Measurements from ENCODE around the gene CFAP92. TPM values are rescaled to one million over a fixed set of nuclear protein-coding genes. Genes with fewer than 3 reads are reported as not detected.

The CFAP92 gene
- total RNA-seq, 4 donors from 2014 or later: 0.40 to 2.5 (median 0.57) TPM

- H3K36me3 ChIP-seq: no peaks in the 10 kb centered on the region
- no peaks in the 10 kb centered on the region for H3K9me3 ChIP-seq
- H3K4me3 ChIP-seq (replicated peaks in 1 of 3): no peak overlapping the region
- H3K4me1 ChIP-seq: peaks cover 7 to 15% of the 10 kb centered on the region in 2 donors
- intact Hi-C loops (cut with DNase I): no loop called here
- WGBS, 2 donors: 78 to 82% methylated on average over 9 to 10 of the region's 10 CpGs
- TF ChIP-seq, protein P1, sequence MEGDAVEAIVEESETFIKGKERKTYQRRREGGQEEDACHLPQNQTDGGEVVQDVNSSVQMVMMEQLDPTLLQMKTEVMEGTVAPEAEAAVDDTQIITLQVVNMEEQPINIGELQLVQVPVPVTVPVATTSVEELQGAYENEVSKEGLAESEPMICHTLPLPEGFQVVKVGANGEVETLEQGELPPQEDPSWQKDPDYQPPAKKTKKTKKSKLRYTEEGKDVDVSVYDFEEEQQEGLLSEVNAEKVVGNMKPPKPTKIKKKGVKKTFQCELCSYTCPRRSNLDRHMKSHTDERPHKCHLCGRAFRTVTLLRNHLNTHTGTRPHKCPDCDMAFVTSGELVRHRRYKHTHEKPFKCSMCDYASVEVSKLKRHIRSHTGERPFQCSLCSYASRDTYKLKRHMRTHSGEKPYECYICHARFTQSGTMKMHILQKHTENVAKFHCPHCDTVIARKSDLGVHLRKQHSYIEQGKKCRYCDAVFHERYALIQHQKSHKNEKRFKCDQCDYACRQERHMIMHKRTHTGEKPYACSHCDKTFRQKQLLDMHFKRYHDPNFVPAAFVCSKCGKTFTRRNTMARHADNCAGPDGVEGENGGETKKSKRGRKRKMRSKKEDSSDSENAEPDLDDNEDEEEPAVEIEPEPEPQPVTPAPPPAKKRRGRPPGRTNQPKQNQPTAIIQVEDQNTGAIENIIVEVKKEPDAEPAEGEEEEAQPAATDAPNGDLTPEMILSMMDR (IDR thresholded peaks at IDR 0.05): no peak
- TF ChIP-seq POLR2A (IDR thresholded peaks at IDR 0.05): no peak
- no peak overlapping the region for H3K27ac ChIP-seq
- no peaks in the 10 kb centered on the region for H3K27me3 ChIP-seq
- DNase-seq: no peak
These were observed 44.4 kb upstream of the CFAP92 start for GRCh38 chr3:129038121-129038855.

DNA sequence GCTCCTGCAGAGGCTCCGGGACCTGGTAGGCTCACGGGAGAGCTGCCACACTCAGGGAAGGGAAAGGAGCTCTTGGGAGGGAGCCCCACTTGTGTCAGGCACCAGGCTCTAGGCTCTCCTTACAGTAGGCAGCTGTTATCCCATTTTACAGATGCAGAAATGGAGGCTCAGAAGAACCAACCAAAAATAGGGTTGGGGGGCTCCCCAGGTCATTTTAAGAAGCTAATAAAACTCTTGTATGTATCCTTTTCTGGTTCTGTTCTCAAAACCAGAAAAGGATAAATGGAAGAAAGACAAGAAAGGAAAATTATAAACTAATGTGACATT is 43.2 kb upstream of the CFAP92 start:
- intact Hi-C loops (cut with DNase I): no loop called here
- DNase-seq: no peak
- Histone ChIP-seq H3K4me1 (peaks cover 7 to 15% of the 10 kb centered on the region in 2 donors), H3K27ac (no peak overlapping the region), H3K4me3 (replicated peaks in 1 of 3) (no peak overlapping the region), H3K9me3 (no peaks in the 10 kb centered on the region), H3K27me3 (no peaks in the 10 kb centered on the region), H3K36me3 (no peaks in the 10 kb centered on the region)
- TF ChIP-seq POLR2A (IDR thresholded peaks at IDR 0.05): no peak
- TF ChIP-seq, protein P1 (IDR thresholded peaks at IDR 0.05): no peak
- 71 to 100% methylated on average over 2 of the region's 2 CpGs for WGBS, 2 donors

- Histone ChIP-seq H3K27ac (no peak overlapping the region), H3K36me3 (no peaks in the 10 kb centered on the region), H3K9me3 (no peaks in the 10 kb centered on the region), H3K4me1 (peaks cover 7 to 15% of the 10 kb centered on the region in 2 donors), H3K27me3 (no peaks in the 10 kb centered on the region), H3K4me3 (replicated peaks in 1 of 3) (no peak overlapping the region)
- no peak for TF ChIP-seq POLR2A (IDR thresholded peaks at IDR 0.05)
- TF ChIP-seq, protein P1 (IDR thresholded peaks at IDR 0.05): no peak
- intact Hi-C loops (cut with DNase I): no loop called here
- 69 to 84% methylated on average over 6 to 10 of the region's 10 CpGs for WGBS, 2 donors
- DNase-seq: no peak
These were observed 42.6 kb upstream of the CFAP92 start for GRCh38 chr3:129036222-129037092.

GRCh38 chr3:129035360-129036221 is 41.7 kb upstream of the CFAP92 start:
- 69 to 75% methylated on average over 9 to 11 of the region's 11 CpGs for WGBS, 2 donors
- H3K4me1 ChIP-seq: peaks cover 7 to 15% of the 10 kb centered on the region in 2 donors
- intact Hi-C loops (cut with DNase I): no loop called here
- no peak overlapping the region for H3K4me3 ChIP-seq (replicated peaks in 1 of 3)
- H3K27me3 ChIP-seq: no peaks in the 10 kb centered on the region
- H3K27ac ChIP-seq: peak overlapping the region in 1 of 3 donors; percentile 23
- TF ChIP-seq POLR2A (IDR thresholded peaks at IDR 0.05): no peak
- H3K36me3 ChIP-seq: no peaks in the 10 kb centered on the region
- no peak for DNase-seq
- H3K9me3 ChIP-seq: no peaks in the 10 kb centered on the region

DNA sequence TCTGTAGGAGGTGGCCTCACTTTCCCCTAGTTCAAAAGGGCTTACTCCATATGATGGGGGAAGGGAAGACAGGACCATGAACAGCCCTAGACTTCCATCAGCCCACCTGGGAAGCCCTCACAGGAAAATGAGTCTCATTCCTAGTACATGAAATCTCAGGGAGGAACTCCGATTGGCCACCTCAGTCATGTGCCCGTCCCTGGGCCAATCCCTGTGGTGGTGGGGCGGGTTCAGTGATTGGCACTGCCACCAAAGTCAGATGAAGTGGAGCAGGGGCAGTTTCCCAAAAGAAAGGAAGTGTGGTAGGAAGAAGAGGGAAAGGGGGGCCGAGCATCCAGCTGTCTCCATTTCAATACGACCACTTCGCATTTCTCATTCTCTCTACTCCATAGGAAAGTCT is 40.8 kb upstream of the CFAP92 start:
- WGBS, 2 donors: 91 to 93% methylated on average over 6 of the region's 6 CpGs
- Histone ChIP-seq H3K36me3 (no peaks in the 10 kb centered on the region), H3K9me3 (no peaks in the 10 kb centered on the region), H3K27me3 (no peaks in the 10 kb centered on the region), H3K4me3 (replicated peaks in 1 of 3) (no peak overlapping the region), H3K27ac (no peak overlapping the region), H3K4me1 (peaks cover 7 to 15% of the 10 kb centered on the region in 2 donors)
- intact Hi-C loops (cut with DNase I): no loop called here
- TF ChIP-seq POLR2A (IDR thresholded peaks at IDR 0.05): no peak
- TF ChIP-seq, protein P1 (IDR thresholded peaks at IDR 0.05): no peak
- DNase-seq: no peak

Data from thyroid gland (tissue), 4 donors.